ENCODE data around the gene SLC9A8.

DNA sequence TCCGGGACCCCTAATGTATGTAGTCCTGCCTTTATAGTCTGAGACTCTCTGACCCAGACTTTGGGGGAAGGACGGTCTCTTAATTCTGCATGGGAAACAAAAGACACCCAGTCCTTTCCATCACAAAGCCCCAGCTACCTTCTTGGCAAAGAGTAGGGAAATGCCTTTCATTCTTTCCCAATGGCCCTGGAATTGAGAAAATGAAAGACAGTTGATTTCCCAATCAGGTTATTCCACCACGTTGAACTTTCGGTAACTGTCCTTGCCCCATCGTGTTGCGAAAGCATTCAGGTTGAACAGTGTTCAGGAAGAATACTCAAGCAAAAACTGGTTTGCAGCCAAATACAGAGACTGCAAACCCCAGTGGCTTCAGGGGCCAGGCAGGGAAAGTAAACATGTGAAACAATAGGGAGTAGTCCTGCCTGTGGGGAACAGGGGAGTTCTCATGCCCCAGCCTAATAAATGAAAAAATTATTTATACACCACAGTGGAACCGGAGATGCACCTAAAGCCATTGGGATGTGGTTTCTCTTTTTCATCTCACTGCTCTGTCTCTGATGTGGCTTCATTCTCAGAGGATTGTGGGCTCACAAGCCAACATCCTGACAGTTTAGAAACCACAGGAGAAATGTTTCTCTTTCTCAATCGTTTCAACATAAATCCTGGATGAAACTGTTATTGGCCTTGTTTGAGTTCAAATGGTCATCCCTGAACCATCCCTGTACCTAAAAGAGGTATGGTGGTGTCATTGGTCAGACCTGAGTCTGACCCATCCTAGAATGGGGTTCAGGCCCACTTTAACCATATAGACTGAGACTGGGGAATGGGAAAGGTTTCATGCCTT lies 44.2 kb upstream of the SLC9A8 start:
- TF ChIP-seq, protein P1, sequence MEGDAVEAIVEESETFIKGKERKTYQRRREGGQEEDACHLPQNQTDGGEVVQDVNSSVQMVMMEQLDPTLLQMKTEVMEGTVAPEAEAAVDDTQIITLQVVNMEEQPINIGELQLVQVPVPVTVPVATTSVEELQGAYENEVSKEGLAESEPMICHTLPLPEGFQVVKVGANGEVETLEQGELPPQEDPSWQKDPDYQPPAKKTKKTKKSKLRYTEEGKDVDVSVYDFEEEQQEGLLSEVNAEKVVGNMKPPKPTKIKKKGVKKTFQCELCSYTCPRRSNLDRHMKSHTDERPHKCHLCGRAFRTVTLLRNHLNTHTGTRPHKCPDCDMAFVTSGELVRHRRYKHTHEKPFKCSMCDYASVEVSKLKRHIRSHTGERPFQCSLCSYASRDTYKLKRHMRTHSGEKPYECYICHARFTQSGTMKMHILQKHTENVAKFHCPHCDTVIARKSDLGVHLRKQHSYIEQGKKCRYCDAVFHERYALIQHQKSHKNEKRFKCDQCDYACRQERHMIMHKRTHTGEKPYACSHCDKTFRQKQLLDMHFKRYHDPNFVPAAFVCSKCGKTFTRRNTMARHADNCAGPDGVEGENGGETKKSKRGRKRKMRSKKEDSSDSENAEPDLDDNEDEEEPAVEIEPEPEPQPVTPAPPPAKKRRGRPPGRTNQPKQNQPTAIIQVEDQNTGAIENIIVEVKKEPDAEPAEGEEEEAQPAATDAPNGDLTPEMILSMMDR (IDR thresholded peaks at IDR 0.05), result no peak
- TF ChIP-seq EZH2phosphoT487 (IDR thresholded peaks at IDR 0.05), result no peak
